Measurements from ENCODE around the gene PPP6R3.
"Not testable (repeated sequence)": the region's sequence is repeated elsewhere in the genome, so short reads cannot be mapped to it uniquely, and the experiment has no call there.

PPP6R3 gene

DNA sequence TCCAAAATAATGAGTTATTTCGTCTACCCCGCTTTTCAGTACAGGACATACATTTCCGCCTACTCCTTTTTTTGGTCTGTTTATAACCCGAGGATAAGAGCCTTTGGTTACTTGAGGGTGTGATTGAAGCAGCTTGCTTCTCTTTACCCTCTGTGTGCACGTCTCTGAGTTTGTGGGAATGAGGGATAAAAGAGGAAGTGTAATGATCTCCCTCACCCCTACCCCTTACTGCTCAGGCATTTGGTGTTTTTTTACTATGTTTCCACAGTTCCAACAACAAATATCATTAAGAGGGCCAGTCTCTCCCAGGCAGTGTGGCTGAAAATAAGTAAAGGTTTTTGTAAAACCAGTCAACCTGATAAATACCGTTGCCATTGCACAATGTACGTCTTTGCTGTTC lies 140.6 kb downstream of the PPP6R3 start:
- DNase-seq (ENCODE audit: low read depth in 2 of 2), result no peak

DNA sequence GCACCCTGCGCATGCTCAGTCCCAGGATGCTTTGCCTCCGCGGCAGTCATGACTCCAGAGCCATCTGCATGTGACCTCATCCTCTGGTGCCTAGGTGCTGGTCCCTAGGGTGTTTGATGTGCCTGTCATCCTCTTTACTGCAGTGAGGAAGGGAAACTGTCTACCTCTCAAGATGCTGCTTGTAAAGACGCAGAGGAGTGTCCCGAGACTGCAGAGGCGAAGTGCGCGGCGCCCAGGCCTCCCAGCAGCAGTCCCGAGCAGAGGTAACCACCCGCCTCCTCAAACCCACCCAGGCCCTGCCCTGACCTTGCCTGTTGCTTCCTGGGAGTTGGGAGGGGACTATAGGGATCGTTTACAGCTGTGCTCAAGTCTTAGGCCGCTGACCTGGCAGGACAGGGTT lies 149.2 kb downstream of the PPP6R3 start:
- no peak for DNase-seq (ENCODE audit: low read depth in 2 of 2)

DNA sequence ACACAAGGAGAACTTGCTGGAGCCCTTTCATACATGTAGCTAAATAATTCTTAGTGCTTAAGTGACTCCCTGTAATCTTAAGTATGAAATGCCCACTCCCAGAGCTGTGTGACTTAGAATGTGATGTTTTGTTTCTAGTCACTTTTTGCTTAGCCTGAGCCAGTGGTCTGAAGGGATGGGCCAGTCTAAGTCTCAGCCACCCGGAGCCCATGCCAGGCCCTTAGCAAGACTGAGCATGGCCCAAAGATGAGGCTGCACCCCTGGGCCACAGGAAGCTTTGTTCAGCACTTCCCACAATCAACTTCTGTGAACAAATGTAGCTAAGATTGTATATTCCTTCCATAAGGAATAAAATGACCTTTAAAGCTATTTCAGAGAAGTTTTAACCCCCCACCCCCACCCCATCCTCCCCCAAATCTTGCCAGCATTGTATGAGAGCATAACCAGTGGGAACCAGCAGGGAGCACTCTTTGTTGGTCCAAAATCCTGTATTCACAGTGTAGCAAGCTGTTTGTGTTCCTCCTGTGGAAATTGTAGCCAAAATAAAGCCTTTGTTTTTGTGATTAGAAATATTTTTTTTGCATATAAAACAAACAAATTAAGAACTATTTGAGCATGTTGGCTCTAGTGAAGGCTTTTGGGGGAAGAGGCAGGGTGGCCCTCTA lies 150.0 kb downstream of the PPP6R3 start:
- DNase-seq (ENCODE audit: low read depth in 2 of 2), result no peak

DNA sequence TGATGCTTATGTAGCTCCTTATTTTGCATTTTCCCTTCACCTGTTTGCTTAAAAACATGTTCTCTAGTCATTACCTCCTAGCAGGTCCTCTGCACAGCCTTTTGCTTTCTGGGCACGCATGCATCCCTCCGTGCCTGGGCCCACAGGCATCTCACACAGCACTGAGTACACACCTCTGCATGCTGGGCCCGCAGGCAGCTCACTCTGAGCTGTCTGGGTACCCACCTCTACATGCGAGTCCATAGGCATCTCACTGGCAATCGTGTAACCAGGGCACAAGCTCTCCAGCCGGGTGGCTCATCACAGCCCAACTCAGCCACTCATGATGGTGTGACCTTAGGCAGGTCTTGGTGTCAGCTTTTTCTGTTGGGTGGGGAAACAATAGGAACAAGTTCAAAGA lies 155.1 kb downstream of the PPP6R3 start:
- no peak for DNase-seq (ENCODE audit: low read depth in 2 of 2)

DNA sequence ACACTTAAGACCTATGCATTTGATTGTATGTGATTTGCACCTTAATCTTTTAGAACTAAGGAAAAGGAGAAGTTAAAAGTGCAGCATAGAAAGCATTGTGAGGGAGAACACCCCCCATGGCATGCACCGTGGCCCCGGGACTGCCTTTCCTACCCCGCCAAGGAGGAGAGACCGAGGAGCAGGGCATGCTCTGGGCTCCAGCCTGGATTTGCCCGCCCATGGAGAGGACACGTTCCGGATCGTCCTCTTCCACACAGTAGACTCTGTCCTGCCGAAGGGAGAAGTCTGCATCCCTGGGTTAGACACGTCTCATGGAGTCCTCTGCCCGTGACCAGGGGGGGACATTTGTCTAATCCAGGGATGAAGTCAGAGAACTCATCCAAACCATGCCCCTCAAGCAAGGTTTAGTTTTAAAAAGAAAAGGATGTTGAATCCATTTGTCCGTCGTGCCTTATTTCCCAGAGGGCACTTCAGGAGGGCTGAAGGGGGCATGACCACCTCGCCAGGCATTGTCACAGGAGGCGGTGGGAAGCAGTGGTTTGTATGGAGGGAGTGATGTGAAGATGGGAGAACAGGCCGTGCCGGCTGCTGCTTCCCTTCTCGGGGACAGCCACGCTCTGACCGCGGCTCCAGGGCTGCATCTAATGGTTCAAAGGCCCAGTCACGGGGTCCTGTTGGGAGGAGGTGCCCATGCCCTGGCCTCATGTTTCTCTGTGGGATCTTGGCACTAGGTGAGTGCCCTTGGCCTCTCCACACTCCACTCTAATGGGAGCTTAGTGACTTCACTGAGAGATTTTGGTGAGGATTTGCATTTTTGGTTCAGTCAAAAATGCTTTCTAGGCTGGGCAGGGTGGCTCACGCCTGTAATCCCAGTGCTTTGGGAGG lies 157.6 kb downstream of the PPP6R3 start:
- no peak for DNase-seq (ENCODE audit: low read depth in 2 of 2)

DNA sequence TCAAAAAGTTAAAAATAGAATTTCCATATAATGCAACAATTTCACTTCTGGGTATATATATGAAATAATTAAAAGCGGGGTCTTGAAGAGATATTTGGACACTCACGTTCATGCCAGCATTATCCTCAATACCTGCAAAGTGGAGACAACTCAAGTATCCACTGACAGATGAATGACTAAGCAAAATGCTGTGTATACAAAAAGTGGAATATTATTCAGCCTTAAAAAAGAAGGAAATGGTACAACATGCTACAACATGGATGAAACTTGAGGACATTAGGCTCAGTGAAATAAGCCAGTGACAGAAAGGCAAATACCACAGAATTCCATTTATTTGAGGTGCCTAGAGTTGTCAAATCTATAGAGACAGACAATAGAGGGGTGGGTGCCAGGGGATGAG lies 161.3 kb downstream of the PPP6R3 start:
- DNase-seq (ENCODE audit: low read depth in 2 of 2), result no peak

DNA sequence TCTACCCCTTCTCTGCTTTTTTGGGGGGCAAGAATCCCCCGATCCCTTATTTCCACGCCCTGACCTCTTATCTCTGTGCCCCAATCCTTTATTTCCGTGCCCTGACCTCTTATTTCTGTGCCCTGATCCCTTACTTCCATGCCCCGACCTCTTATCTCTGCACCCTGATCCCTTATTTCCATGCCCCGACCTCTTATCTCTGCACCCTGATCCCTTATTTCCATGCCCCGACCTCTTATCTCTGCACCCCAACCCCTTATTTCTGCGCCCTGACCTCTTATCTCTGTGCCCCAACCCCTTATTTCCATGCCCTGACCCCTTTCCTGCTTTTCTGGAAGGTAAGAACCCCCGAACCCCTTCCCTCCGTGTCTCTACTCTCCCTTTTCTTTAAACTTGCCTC lies 163.2 kb downstream of the PPP6R3 start:
- DNase-seq (ENCODE audit: low read depth in 2 of 2), result not testable (repeated sequence)

DNA sequence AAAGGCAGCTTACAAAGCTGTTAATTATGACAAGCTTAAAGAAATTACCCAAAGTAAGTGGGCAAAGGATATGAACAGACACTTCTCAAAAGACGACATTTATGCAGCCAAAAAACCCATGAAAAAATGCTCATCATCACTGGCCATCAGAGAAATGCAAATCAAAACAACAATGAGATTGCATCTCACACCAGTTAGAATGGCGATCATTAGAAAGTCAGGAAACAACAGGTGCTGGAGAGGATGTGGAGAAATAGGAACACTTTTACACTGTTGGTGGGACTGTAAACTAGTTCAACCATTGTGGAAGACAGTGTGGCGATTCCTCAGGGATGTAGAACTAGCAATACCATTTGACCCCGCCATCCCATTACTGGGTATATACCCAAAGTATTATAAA lies 164.5 kb downstream of the PPP6R3 start:
- DNase-seq (ENCODE audit: low read depth in 2 of 2), result not testable (repeated sequence)

DNA sequence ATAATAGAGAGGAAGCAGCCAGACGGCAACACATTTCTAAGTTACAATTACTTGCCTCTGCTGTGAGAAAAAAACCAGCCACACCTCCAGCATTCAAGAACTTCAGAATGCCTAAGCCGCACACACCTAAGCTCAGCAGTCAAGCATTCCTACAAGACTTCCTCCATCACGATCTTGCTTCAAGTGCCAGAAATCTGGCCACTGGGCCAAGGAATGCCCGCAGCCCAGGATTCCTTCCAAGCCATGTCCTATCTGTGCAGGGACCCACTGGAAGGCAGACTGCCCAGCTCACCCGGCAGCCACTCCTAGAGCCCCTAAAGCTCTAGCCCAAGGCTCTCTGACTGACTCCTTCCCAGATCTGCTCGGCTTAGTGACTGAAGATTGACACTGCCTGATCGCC lies 165.7 kb downstream of the PPP6R3 start:
- DNase-seq (ENCODE audit: low read depth in 2 of 2), result not testable (repeated sequence)

DNA sequence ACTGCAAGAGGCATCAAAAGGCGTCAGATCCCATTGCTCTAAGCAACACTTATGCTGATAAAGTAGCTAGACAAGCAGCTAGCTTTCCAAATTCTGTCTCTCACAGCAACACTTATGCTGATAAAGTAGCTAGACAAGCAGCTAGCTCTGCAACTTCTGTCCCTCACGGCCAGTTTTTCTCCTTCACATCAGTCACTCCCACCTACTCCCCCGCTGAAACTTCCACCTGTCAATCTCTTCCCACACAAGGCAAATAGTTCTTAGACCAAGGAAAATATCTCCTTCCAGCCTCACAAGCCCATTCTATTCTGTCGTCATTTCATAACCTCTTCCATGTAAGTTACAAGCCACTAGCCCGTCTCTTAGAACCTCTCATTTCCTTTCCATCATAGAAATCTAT lies 168.3 kb downstream of the PPP6R3 start:
- not testable (repeated sequence) for DNase-seq (ENCODE audit: low read depth in 2 of 2)

DNA sequence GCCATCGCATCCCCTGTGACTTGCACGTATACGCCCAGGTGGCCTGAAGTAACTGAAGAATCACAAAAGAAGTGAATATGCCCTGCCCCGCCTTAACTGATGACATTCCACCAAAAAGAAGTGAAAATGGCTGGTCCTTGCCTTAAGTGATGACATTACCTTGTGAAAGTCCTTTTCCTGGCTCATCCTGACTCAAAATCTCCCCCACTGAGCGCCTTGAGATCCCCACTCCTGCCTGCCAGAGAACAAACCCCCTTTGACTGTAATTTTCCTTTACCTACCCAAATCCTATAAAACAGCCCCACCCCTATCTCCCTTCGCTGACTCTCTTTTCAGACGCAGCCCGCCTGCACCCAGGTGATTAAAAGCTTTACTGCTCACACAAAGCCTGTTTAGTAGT lies 171.8 kb downstream of the PPP6R3 start:
- not testable (repeated sequence) for DNase-seq (ENCODE audit: low read depth in 2 of 2)

DNA sequence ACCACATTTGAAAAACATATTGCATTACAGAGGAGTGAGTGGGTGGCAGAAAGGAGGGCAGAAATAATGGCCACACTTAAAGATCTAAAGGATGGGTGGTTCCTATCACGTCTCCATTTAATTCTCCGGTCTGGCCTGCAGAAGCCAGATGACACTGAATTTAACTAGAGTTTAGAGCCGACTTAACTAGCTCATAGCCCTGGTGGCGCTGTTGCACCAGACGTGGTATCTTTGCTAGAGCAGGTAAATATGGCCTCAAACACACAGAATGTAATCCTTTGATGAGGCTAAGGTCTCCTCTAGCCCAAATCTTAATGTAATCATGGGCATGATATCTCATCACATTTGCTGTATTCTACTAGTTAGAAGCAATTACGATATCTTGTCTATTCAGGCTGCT lies 172.2 kb downstream of the PPP6R3 start:
- DNase-seq (ENCODE audit: low read depth in 2 of 2), result no peak

DNA sequence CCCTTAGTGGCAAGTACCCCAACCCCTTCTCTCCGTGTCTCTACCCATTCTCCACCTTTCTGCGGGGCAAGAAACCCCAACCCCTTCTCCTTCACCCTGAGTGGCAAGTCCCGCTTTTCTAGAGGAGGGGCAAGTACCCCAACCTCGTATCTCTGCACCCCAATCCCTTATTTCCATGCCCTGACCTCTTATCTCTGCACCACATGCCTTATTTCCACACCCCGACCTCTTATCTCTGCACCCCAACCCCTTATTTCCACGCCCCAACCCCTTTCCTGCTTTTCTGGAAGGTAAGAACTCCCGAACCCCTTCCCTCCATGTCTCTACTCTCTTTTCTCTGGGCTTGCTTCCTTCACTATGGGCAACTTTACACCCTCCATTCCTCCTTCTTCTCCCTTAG lies 174.1 kb downstream of the PPP6R3 start:
- not testable (repeated sequence) for DNase-seq (ENCODE audit: low read depth in 2 of 2)

DNA sequence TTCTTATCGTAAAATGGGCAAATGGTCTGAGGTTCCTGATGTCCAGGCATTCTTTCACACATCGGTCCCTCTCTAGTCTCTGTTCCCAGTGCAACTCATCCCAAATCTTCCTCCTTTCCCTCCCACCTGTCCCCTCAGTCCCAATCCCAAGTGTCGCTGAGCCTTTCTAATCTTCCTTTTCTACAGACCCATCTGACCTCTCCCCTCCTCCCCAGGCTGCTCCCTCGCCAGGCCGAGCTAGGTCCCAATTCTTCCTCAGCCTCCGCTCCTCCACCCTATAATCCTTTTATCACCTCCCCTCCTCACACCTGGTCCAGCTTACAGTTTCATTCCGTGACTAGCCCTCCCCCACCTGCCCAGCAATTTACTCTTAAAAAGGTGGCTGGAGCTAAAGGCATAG lies 174.6 kb downstream of the PPP6R3 start:
- DNase-seq (ENCODE audit: low read depth in 2 of 2), result not testable (repeated sequence)

DNA sequence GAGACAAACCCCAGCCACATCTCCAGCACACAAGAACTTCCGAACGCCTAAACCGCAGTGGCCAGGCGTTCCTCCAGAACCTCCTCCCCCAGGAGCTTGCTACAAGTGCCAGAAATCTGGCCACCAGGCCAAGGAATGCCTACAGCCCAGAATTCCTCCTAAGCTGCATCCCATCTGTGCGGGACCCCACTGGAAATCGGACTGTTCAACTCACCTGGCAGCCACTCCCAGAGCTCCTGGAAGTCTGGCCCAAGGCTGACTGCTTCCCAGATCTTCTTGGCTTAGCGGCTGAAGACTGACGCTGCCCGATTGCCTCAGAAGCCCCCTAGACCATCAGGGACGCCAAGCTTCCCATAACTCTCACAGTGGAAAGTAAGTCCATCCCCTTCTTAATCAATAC lies 175.3 kb downstream of the PPP6R3 start:
- not testable (repeated sequence) for DNase-seq (ENCODE audit: low read depth in 2 of 2)

DNA sequence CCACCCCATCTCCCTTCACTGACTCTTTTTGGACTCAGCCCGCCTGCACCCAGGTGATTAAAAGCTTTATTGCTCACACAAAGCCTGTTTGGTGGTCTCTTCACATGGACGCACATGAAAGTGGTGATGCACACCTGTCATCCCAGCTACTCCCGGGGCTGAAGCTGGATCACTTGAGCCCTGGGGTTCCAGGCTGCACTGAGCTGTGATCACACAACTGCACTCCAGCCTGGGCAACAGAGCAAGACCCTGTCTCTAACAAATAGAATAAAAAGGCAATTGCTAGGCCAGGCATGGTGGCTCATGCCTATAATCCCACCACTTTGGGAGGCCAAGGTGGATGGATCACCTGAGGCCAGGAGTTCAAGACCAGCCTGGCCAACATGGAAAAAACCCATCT lies 178.8 kb downstream of the PPP6R3 start:
- DNase-seq (ENCODE audit: low read depth in 2 of 2), result not testable (repeated sequence)

DNA sequence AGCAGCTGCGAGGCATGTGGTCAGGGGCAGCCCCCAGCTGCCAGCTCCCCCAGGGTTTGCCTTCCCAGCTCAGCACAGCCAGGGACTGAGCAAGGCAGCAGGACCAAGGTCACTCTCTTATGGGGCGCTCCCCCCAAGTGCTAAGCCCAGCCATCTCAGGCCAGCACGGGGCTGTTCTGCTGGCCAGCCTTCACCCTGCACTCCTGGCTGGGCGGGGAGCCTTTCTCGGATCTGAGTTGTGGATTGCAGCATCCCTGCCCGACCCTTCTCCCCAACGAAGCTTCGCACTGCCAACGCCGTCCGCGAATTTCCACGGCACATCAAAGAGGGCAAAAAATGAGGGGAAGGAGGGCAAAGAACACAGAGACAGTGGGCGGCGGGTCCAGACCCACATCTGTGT lies 181.3 kb downstream of the PPP6R3 start:
- DNase-seq (ENCODE audit: low read depth in 2 of 2), result no peak

DNA sequence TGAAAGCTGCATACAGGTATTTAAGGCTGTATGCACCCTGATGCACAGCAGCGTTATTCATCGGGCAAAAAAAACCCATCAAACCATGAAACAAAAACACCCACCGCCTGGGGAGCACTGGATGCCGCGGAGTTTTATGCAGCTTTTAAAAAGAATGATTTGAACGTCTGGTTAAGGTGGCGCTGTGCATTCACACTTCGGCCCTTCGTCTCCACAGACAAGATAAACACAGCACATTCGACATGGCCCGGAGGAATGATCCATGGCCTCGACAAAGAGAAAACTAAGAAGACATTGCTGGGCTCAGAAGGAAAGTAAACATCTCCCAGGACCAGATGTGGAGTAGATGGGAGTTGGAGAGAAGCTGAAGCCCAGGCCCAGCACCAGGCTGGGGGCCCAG lies 183.0 kb downstream of the PPP6R3 start:
- DNase-seq (ENCODE audit: low read depth in 2 of 2), result no peak

DNA sequence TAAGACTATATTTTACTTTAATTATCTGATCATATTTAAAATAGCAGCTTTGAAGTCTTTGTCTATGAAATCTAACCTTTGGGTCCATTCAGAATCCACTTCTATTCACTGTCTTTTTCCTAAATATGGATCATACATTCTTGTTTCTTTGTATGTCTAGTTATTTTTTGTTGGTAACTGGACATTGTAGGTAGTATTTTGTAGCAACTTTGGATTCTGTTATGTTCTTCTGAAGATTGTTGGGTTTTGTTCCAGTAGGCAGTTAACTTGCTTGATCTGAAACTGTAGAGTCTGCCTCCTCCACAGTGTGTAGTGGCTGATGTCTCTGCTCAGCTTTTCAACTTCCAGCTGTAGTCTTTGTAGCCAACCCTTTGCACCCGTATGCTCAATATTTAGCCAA lies 186.3 kb downstream of the PPP6R3 start:
- no peak for DNase-seq (ENCODE audit: low read depth in 2 of 2)

DNA sequence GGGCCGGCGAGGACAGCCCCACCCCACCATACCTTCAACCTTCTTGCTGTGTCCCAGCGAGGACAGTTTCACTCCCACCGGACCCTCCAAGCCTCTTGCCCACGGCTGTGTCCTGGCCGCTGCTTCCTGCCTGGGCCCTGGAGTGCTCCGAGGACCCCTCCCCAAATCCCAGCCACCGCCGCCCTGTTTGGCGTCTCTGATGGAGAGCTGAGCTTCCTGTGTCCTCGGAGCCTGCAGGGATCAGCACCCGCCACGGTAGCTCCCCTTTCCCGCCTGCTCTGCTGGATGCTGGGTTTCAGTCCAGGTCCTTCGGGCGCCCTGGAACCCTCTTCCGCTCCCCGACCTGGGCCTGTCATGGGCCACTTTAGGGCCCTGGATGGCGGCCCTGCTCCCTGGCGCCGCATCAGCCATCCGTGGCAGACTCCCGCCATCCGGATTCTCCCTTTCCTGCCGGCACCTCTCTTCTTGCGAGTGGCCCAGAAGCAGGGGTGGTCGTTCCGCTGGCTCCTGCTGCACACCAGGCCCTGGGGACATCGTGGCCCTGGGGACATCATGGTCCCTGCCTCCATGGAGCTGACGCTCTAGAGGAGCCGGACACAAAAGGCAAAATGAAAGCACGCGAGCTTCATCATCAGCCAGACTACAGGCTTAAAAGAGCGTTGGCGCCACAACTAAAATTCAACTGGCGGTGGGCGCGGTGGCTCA lies 189.5 kb downstream of the PPP6R3 start:
- DNase-seq (ENCODE audit: low read depth in 2 of 2), result no peak

DNA sequence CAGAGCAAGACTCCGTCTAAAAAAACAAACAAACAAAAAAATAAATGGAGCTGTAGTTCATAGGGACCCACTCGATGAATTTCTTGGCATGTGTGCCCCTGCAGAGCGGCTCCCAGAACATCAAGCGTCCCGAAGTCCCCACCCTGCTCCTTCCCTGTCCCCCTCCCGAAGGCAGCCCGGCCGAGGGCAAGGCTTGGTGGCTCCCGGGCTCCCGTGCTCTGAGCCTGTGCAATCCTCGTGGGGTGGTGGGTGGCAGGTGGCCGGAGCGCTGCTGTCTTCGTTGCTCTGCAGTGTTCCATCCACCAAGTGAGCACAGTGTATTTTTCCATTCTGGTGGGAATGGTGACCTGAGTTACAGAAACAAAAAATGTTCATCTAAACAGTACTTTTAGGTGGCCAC lies 190.2 kb downstream of the PPP6R3 start:
- no peak for DNase-seq (ENCODE audit: low read depth in 2 of 2)

DNA sequence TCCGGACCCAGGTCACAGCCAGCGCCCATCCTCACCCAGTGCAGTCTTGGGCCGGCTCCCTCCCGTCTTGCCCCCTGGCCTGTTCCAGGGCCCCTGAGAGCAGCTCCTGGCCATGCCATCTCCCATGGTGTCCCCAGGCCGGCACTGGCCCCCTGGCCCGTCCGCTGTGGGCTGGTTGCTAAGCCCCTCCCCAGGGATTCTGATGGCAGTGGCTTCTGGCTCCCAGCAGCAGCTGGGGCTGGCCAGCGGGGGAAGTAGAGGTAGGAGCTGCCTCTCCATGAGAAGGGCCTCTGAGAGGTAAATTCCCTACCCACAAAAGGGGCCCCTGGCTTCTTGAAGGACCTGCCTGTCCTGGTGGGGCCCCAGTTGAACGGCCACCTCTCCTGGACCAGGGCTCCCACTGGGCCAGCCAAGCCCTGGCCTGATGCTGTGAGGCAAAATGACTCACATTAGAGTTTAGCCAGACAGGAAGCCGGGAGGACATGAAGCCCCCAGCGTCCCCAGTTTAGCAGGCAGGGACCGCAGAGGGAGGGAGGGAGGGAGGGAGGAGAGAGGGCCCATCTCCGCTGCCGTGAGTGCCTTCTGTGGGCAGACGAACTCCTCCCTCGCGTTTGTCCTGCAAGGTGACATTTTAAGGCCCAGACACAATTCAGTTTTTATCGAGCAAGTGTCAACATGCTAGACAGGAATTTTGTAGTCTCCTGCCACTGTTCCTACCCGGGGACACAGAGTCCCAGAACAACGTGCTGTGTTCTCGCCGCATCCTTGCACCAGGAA lies 190.8 kb downstream of the PPP6R3 start:
- no peak for DNase-seq (ENCODE audit: low read depth in 2 of 2)
